B cell (primary cell): ENCODE results near the gene COBL. TPM values are rescaled to one million over a fixed set of nuclear protein-coding genes. Genes with fewer than 3 reads are reported as not detected.

Source experiments
- ATAC-seq: fragments of 200-7000 bp; cut with Tn5 transposase; one replicate; pipeline ENCODE4 v1.10.0; 2021; ENCODE audit warnings: low read depth, mild to moderate bottlenecking, moderate number of reproducible peaks, moderate library complexity
- CTCF ChIA-PET: fragments of 350-600 bp; sonication (Branson Sonifier 250); formaldehyde crosslinking; loops from one replicate; lab custom pipeline; 2021; ENCODE audit warnings: antibody characterized with exemption, inconsistent platforms; lab: Charles Lee
- POLR2A ChIA-PET: fragments of 350-600 bp; sonication (Branson Sonifier 250); formaldehyde crosslinking; loops from one replicate; lab custom pipeline; 2021; ENCODE audit warnings: antibody characterized with exemption; lab: Charles Lee
- DNase-seq: peaks from one replicate; pipeline ENCODE4 v3.0.0; 2013
- H2AFZ ChIP-seq: 2 replicates; pipeline ENCODE4 v1.6.1; 2012; ENCODE audit warnings: mild to moderate bottlenecking, low read depth, low read length; ENCODE audit not compliant: insufficient read depth, poor library complexity, severe bottlenecking
- H3K27ac ChIP-seq, 2 donors: 1 replicate in 1 of 2; 2 replicates in 1 of 2; pipeline ENCODE4 v1.5.1; 2012 to 2013; ENCODE audit warnings: low read length in 2 of 2, mild to moderate bottlenecking in 2 of 2, moderate library complexity in 1 of 2
- H3K27me3 ChIP-seq, 4 experiments: fragments of 200-600 bp in 1 of 4; sonication (generic) in 1 of 4; replicated peaks in 1 of 4; 1 replicate in 2 of 4; 2 replicates in 2 of 4; pipeline versions ENCODE4 v1.6.1 to v1.7.0; 2013 to 2016; ENCODE audit warnings: low read length in 3 of 4, mild to moderate bottlenecking in 2 of 4, mixed read lengths in 1 of 4, moderate library complexity in 1 of 4; ENCODE audit not compliant: insufficient read depth in 4 of 4, control insufficient read depth in 3 of 4; ENCODE audit errors: control extremely low read depth in 1 of 4
- H3K36me3 ChIP-seq, 2 experiments: replicated peaks in 1 of 2; 1 replicate in 1 of 2; 2 replicates in 1 of 2; pipeline versions ENCODE4 v1.6.1 to v1.7.1; 2013; ENCODE audit warnings: low read length in 1 of 2; ENCODE audit not compliant: insufficient read depth in 2 of 2, control insufficient read depth in 1 of 2; ENCODE audit errors: control extremely low read depth in 1 of 2, extremely low read depth in 1 of 2
- H3K4me1 ChIP-seq, 2 donors: fragments of 200-600 bp in 1 of 2; sonication (generic) in 1 of 2; 1 replicate in 1 of 2; 2 replicates in 1 of 2; pipeline versions ENCODE4 v1.5.1 to v1.6.1; 2013 to 2017; ENCODE audit warnings: low read length in 2 of 2; ENCODE audit not compliant: control insufficient read depth in 2 of 2, insufficient read depth in 2 of 2
- H3K4me2 ChIP-seq: replicated peaks from 2 replicates; pipeline ENCODE3; 2012; ENCODE audit warnings: mild to moderate bottlenecking, low read depth, low read length; ENCODE audit not compliant: poor library complexity, severe bottlenecking
- H3K4me3 ChIP-seq, 5 experiments: fragments of 200-600 bp in 1 of 5; sonication (generic) in 1 of 5; 1 replicate in 3 of 5; 2 replicates in 2 of 5; pipeline versions ENCODE4 v1.5.1 to v1.7.0; 2011 to 2016; ENCODE audit warnings: low read length in 4 of 5, mild to moderate bottlenecking in 4 of 5, low read depth in 2 of 5, control low read depth in 1 of 5, moderate library complexity in 1 of 5; ENCODE audit not compliant: insufficient read depth in 1 of 5; ENCODE audit errors: control extremely low read depth in 1 of 5, extremely low read depth in 1 of 5
- H3K79me2 ChIP-seq: fragments of 200-600 bp; sonication (generic); one replicate; pipeline ENCODE4 v1.6.0; 2016; ENCODE audit warnings: low read length; ENCODE audit not compliant: control insufficient read depth, insufficient read depth
- H3K9ac ChIP-seq: fragments of 200-600 bp; sonication (generic); 2 replicates; pipeline ENCODE4 v1.6.1; 2017; ENCODE audit warnings: mild to moderate bottlenecking, low read length, moderate library complexity
- H3K9me3 ChIP-seq, 3 donors: one replicate each; pipeline versions ENCODE4 v1.6.1 to v1.7.1; 2013; ENCODE audit warnings: low read length in 2 of 3; ENCODE audit not compliant: control insufficient read depth in 2 of 3, insufficient read depth in 1 of 3; ENCODE audit errors: control extremely low read depth in 1 of 3
- H4K20me1 ChIP-seq: 2 replicates; pipeline ENCODE4 v1.6.0; 2012; ENCODE audit warnings: mild to moderate bottlenecking, low read length; ENCODE audit not compliant: insufficient read depth, control insufficient read depth, poor library complexity, severe bottlenecking
- H3K27ac Mint-ChIP-seq: one replicate; pipeline ENCODE4 v1.8.0; 2021; ENCODE audit warnings: mixed read lengths
- H3K27me3 Mint-ChIP-seq: one replicate; pipeline ENCODE4 v1.8.0; 2021; ENCODE audit warnings: mixed read lengths
- H3K4me1 Mint-ChIP-seq: one replicate; pipeline ENCODE4 v1.8.0; 2021; ENCODE audit warnings: mixed read lengths
- H3K4me3 Mint-ChIP-seq: one replicate; pipeline ENCODE4 v1.8.0; 2021; ENCODE audit warnings: mixed read lengths
- H3K9me3 Mint-ChIP-seq: one replicate; pipeline ENCODE4 v1.8.0; 2022; ENCODE audit warnings: mixed read lengths; ENCODE audit not compliant: insufficient read depth
- EZH2 ChIP-seq: IDR thresholded peaks from 2 replicates; pipeline ENCODE4 v1.6.1; 2012; ENCODE audit warnings: borderline replicate concordance, low read depth, mild to moderate bottlenecking, moderate library complexity, low read length; ENCODE audit not compliant: insufficient read depth, poor library complexity, severe bottlenecking
- WGBS: methylation state at CpG from one replicate; pipeline ENCODE4 v1.1.5; 2013; ENCODE audit warnings: missing lambda C conversion rate; ENCODE audit not compliant: insufficient coverage; 5-methylcytosine and 5-hydroxymethylcytosine counted together
- intact Hi-C: fragments of 100-400 bp; cut with micrococcal nuclease; formaldehyde crosslinking; loops from one replicate; pipeline ENCODE4 v1.10.0; 2022
- polyA plus RNA-seq: library from polyadenylated mRNA; depleted of rRNA; stranded (reverse); fragments of >200 nt; gene quantifications from 2 replicates; pipeline ENCODE4 v1.2.3, GENCODE V29; 2012
- total RNA-seq, 2 donors: library from RNA; stranded (reverse); fragments of 120-200 nt in 1 of 2; gene quantifications; 1 replicate in 1 of 2; 2 replicates in 1 of 2; pipeline versions ENCODE4 v1.2.3 to v1.2.4, GENCODE V29; 2013 to 2022
- TF ChIP-seq, protein P1 (sequence below): fragments of 200-600 bp; IDR thresholded peaks from one replicate; pipeline ENCODE4 v1.8.0; 2022; ENCODE audit warnings: antibody characterized with exemption, mild to moderate bottlenecking

Gene COBL
- total and polyA plus RNA-seq, 2 donors (not counting 1 experiment from before 2014, with no cell fraction given), result not detected

DNA sequence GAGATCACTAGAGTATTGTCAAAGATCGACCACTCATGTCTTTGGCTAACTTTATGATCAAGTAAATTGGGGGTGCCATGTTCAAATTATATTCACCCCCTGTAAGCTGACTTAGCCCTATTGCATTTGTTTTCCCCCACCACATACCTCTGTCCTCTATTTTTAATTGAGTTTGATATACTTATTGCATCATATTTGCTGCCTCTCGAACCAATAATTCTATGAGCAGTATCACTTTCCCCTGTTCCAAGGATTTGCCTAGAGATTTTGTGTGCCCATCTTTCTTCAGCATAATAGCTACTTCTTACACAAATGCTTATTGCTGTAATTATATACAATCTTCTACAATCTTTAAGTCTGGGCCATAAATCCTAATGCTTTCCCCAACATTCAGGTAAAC, 245.2 kb downstream of the COBL start:
- H3K27ac ChIP-seq, result no peak overlapping the region
- DNase-seq (no peak), ATAC-seq (no peak)
- Mint-ChIP-seq H3K27ac (no peak overlapping the region), H3K4me1 (no peaks in the 10 kb centered on the region), H3K4me3 (no peak overlapping the region), H3K9me3 (no peaks in the 10 kb centered on the region), H3K27me3 (no peaks in the 10 kb centered on the region)
- H3K9ac ChIP-seq, result no peak overlapping the region
- intact Hi-C loops, result no loop called here
- ChIA-PET CTCF (no interaction called here), POLR2A (no interaction called here)
- no peaks in the 10 kb centered on the region for H3K79me2 ChIP-seq
- no peak for TF ChIP-seq EZH2
- TF ChIP-seq, protein P1, sequence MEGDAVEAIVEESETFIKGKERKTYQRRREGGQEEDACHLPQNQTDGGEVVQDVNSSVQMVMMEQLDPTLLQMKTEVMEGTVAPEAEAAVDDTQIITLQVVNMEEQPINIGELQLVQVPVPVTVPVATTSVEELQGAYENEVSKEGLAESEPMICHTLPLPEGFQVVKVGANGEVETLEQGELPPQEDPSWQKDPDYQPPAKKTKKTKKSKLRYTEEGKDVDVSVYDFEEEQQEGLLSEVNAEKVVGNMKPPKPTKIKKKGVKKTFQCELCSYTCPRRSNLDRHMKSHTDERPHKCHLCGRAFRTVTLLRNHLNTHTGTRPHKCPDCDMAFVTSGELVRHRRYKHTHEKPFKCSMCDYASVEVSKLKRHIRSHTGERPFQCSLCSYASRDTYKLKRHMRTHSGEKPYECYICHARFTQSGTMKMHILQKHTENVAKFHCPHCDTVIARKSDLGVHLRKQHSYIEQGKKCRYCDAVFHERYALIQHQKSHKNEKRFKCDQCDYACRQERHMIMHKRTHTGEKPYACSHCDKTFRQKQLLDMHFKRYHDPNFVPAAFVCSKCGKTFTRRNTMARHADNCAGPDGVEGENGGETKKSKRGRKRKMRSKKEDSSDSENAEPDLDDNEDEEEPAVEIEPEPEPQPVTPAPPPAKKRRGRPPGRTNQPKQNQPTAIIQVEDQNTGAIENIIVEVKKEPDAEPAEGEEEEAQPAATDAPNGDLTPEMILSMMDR, result no peak
- no peak overlapping the region for H3K4me3 ChIP-seq
- no peak overlapping the region for H2AFZ ChIP-seq
- H3K27me3 ChIP-seq, result no peaks in the 10 kb centered on the region
- no peaks in the 10 kb centered on the region for H4K20me1 ChIP-seq
- H3K36me3 ChIP-seq, result no peaks in the 10 kb centered on the region
- no peak overlapping the region for H3K4me2 ChIP-seq
- H3K9me3 ChIP-seq, result no peaks in the 10 kb centered on the region
- no peaks in the 10 kb centered on the region for H3K4me1 ChIP-seq
- no CpG with 5 or more reads among the region's 2 CpGs for WGBS

DNA sequence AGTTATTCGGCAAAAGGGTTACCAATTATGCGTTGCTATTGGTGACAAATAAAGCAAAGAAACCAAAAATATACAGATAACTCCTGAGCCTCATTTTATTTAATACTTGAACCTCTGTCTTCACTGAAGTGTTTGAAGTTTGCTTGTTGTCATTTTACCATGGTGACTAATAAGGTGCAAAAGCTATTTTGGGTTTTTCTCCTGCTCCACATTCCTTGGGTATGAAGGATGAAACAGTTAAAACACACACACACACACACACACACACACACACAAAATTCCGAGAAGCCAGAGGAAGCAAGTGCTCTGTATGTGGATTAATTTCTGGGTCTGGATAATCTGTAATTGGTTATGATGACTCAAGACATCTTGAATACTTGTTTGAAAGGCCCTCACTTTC, 246.5 kb downstream of the COBL start:
- no peaks in the 10 kb centered on the region for H3K9me3 ChIP-seq
- no peaks in the 10 kb centered on the region for H3K4me1 ChIP-seq
- H3K4me2 ChIP-seq, result no peak overlapping the region
- H4K20me1 ChIP-seq, result no peaks in the 10 kb centered on the region
- Mint-ChIP-seq H3K27ac (no peak overlapping the region), H3K9me3 (no peaks in the 10 kb centered on the region), H3K4me1 (no peaks in the 10 kb centered on the region), H3K4me3 (no peak overlapping the region), H3K27me3 (no peaks in the 10 kb centered on the region)
- intact Hi-C loops, result no loop called here
- no CpG with 5 or more reads among the region's 3 CpGs for WGBS
- ChIA-PET POLR2A (no interaction called here), CTCF (interaction anchor here (1.1 kb wide), 1 partner anchor 978 kb away, joined by 4 read pairs; no protein-coding TSS in a partner anchor)
- H3K79me2 ChIP-seq, result no peaks in the 10 kb centered on the region
- DNase-seq (no peak), ATAC-seq (no peak)
- H2AFZ ChIP-seq, result no peak overlapping the region
- H3K27ac ChIP-seq, result no peak overlapping the region
- no peaks in the 10 kb centered on the region for H3K36me3 ChIP-seq
- no peak overlapping the region for H3K9ac ChIP-seq
- no peaks in the 10 kb centered on the region for H3K27me3 ChIP-seq
- TF ChIP-seq, protein P1, result no peak
- no peak for TF ChIP-seq EZH2
- no peak overlapping the region for H3K4me3 ChIP-seq
